Neutrophil (primary cell): ENCODE data around the gene LRRK2.

Source experiments
- H3K27ac ChIP-seq: fragments of 200-600 bp; sonication (generic); 2 replicates; pipeline ENCODE4 v1.5.1; 2016; ENCODE audit warnings: mild to moderate bottlenecking, moderate library complexity
- H3K27me3 ChIP-seq: fragments of 200-600 bp; sonication (generic); 2 replicates; pipeline ENCODE4 v1.6.0; 2016; ENCODE audit warnings: mild to moderate bottlenecking
- H3K36me3 ChIP-seq: fragments of 200-600 bp; sonication (generic); 2 replicates; pipeline ENCODE4 v1.5.1; 2017
- H3K4me1 ChIP-seq, 2 experiments: fragments of 200-600 bp in 1 of 2; sonication (generic) in 1 of 2; 1 replicate in 1 of 2; 2 replicates in 1 of 2; pipeline versions ENCODE4 v1.5.1 to v1.6.1; 2013 to 2016; ENCODE audit warnings: low read depth in 1 of 2, low read length in 1 of 2, mild to moderate bottlenecking in 1 of 2, moderate library complexity in 1 of 2; ENCODE audit not compliant: control insufficient read depth in 1 of 2, insufficient read depth in 1 of 2
- H3K4me3 ChIP-seq, 2 experiments: fragments of 200-600 bp in 1 of 2; sonication (generic) in 1 of 2; 1 replicate in 1 of 2; 2 replicates in 1 of 2; pipeline ENCODE4 v1.5.1; 2013 to 2016; ENCODE audit warnings: low read depth in 1 of 2, low read length in 1 of 2, mild to moderate bottlenecking in 1 of 2, moderate library complexity in 1 of 2
- H3K9me3 ChIP-seq: fragments of 200-600 bp; sonication (generic); 2 replicates; pipeline ENCODE4 v1.5.1; 2016
- CTCF ChIP-seq: fragments of 200-600 bp; sonication (generic); IDR thresholded peaks from 2 replicates; pipeline ENCODE4 v1.5.1; 2016; ENCODE audit warnings: antibody characterized with exemption

LRRK2 gene

GRCh38 chr12:40224439-40225291 is at the start of gene LRRK2:
Gene LRRK2 (plus strand): TSS chr12:40224997. CDS start chr12:40225132, 135 bp downstream.
- Histone ChIP-seq H3K27ac (peak within 1 kb of the TSS; percentile 97), H3K27me3 (no peaks in the 10 kb centered on the region), H3K9me3 (no peaks in the 10 kb centered on the region), H3K4me1 (peaks cover 53 to 71% of the 10 kb centered on the region in 2 experiments), H3K36me3 (peaks cover 27% of the 10 kb centered on the region), H3K4me3 (peak within 1 kb of the TSS; percentile 81 to 89)
- TF ChIP-seq CTCF = peak; percentile 58

- Histone ChIP-seq H3K4me1 (peaks cover 12 to 22% of the 10 kb centered on the region in 2 experiments), H3K9me3 (no peaks in the 10 kb centered on the region), H3K27me3 (no peaks in the 10 kb centered on the region), H3K27ac (no peak overlapping the region), H3K36me3 (no peaks in the 10 kb centered on the region), H3K4me3 (no peak overlapping the region)
- TF ChIP-seq CTCF = no peak
These were observed 49.8 kb upstream of the LRRK2 start for GRCh38 chr12:40175045-40175444.

- no peak for TF ChIP-seq CTCF
These were observed 49.3 kb upstream of the LRRK2 start for GRCh38 chr12:40175489-40175888.

GRCh38 chr12:40178701-40179100 is 46.1 kb upstream of the LRRK2 start:
- Histone ChIP-seq H3K36me3 (no peaks in the 10 kb centered on the region), H3K4me3 (no peak overlapping the region), H3K4me1 (peaks cover 0 to 6% of the 10 kb centered on the region in 2 experiments), H3K27ac (no peak overlapping the region), H3K27me3 (no peaks in the 10 kb centered on the region), H3K9me3 (no peaks in the 10 kb centered on the region)
- no peak for TF ChIP-seq CTCF

More at GRCh38 chr12:40175489-40175888, 49.3 kb upstream of the LRRK2 start:
- no peak overlapping the region for H3K4me3 ChIP-seq
- H3K9me3 ChIP-seq = no peaks in the 10 kb centered on the region
- H3K4me1 ChIP-seq = peaks cover 12 to 21% of the 10 kb centered on the region in 2 experiments
- H3K36me3 ChIP-seq = no peaks in the 10 kb centered on the region
- H3K27ac ChIP-seq = no peak overlapping the region
- H3K27me3 ChIP-seq = no peaks in the 10 kb centered on the region

- no peak overlapping the region for H3K27ac ChIP-seq
- no peak overlapping the region for H3K4me3 ChIP-seq
- TF ChIP-seq CTCF = no peak
- H3K9me3 ChIP-seq = no peaks in the 10 kb centered on the region
- no peaks in the 10 kb centered on the region for H3K4me1 ChIP-seq
- no peaks in the 10 kb centered on the region for H3K36me3 ChIP-seq
- H3K27me3 ChIP-seq = no peaks in the 10 kb centered on the region
These were observed 43.3 kb upstream of the LRRK2 start for GRCh38 chr12:40181490-40181889.
